H1 (cell line): ENCODE results near the gene TSPAN8. TPM values are rescaled to one million over a fixed set of nuclear protein-coding genes. Genes with fewer than 3 reads are reported as not detected.

ENCODE experiments used
- CTCF ChIA-PET: fragments of 300-600 bp; sonication (Branson Sonifier 250); formaldehyde crosslinking; loops from one replicate; lab custom pipeline; 2021; ENCODE audit not compliant: partially characterized antibody; lab: Charles Lee
- POLR2A ChIA-PET: fragments of 300-600 bp; sonication (Branson Sonifier 250); formaldehyde crosslinking; loops from one replicate; lab custom pipeline; 2021; ENCODE audit warnings: inconsistent platforms; ENCODE audit not compliant: partially characterized antibody; lab: Charles Lee
- DNase-seq, 2 experiments: peaks; one replicate each; pipeline versions ENCODE4 v3.0.0 to v3.0.0-alpha.2; 2010 to 2022; ENCODE audit warnings: low spot score in 2 of 2, low read depth in 1 of 2, mixed read lengths in 1 of 2
- FAIRE-seq: peaks from 2 replicates; lab custom pipeline; 2011; peaks lifted over from hg19 to GRCh38; lab: Jason Lieb, UNC
- H2AFZ ChIP-seq: 2 replicates; pipeline ENCODE4 v1.8.1; 2012; ENCODE audit warnings: low read length, inconsistent platforms
- H2AK5ac ChIP-seq: 2 replicates; pipeline ENCODE4 v1.6.1; 2013; ENCODE audit warnings: low read depth, low read length
- H2BK120ac ChIP-seq: replicated peaks from 2 replicates; pipeline ENCODE3; 2013; ENCODE audit warnings: low read depth, low read length, inconsistent platforms
- H2BK12ac ChIP-seq: 2 replicates; pipeline ENCODE4 v1.6.1; 2013; ENCODE audit warnings: low read depth, low read length
- H2BK15ac ChIP-seq: 2 replicates; pipeline ENCODE4 v1.6.1; 2013; ENCODE audit warnings: low read length
- H2BK20ac ChIP-seq: 2 replicates; pipeline ENCODE4 v1.6.1; 2013; ENCODE audit warnings: low read length
- H2BK5ac ChIP-seq: 2 replicates; pipeline ENCODE4 v1.6.1; 2013; ENCODE audit warnings: low read depth, low read length
- H3K14ac ChIP-seq: 2 replicates; pipeline ENCODE4 v1.6.1; 2013; ENCODE audit warnings: inconsistent platforms; ENCODE audit not compliant: insufficient read length
- H3K18ac ChIP-seq: 2 replicates; pipeline ENCODE4 v1.6.1; 2013; ENCODE audit warnings: low read length; ENCODE audit errors: extremely low read depth
- H3K23ac ChIP-seq: 2 replicates; pipeline ENCODE4 v1.6.1; 2013; ENCODE audit warnings: inconsistent platforms; ENCODE audit not compliant: insufficient read length
- H3K23me2 ChIP-seq: 2 replicates; pipeline ENCODE4 v1.6.1; 2013; ENCODE audit warnings: low read depth, low read length
- H3K27ac ChIP-seq: 2 replicates; pipeline ENCODE4 v1.6.1; 2011; ENCODE audit warnings: low read depth, low read length, inconsistent platforms
- H3K27me3 ChIP-seq, 4 experiments: replicated peaks in 1 of 4; 1 replicate in 1 of 4; 2 replicates in 3 of 4; pipeline versions ENCODE4 v1.6.1 to v1.8.1; 2011 to 2013; ENCODE audit warnings: low read length in 3 of 4, mild to moderate bottlenecking in 3 of 4, inconsistent platforms in 2 of 4, mixed read lengths in 2 of 4, moderate library complexity in 1 of 4; ENCODE audit not compliant: control insufficient read depth in 3 of 4, insufficient read depth in 3 of 4; ENCODE audit errors: extremely low read depth in 1 of 4
- H3K36me3 ChIP-seq, 4 experiments: 2 replicates each; pipeline versions ENCODE4 v1.6.1 to v1.8.1; 2011 to 2013; ENCODE audit warnings: mild to moderate bottlenecking in 4 of 4, low read length in 3 of 4, moderate library complexity in 2 of 4, control low read depth in 1 of 4, inconsistent platforms in 1 of 4; ENCODE audit not compliant: insufficient read depth in 4 of 4, control insufficient read depth in 2 of 4
- H3K4ac ChIP-seq: replicated peaks from 2 replicates; pipeline ENCODE3; 2013; ENCODE audit warnings: low read length, low read depth, mixed read lengths, inconsistent platforms; ENCODE audit not compliant: insufficient read length
- H3K4me1 ChIP-seq, 4 experiments: replicated peaks in 1 of 4; 1 replicate in 1 of 4; 2 replicates in 3 of 4; pipeline versions ENCODE4 v1.6.1 to v1.8.1; 2011 to 2013; ENCODE audit warnings: low read length in 3 of 4, inconsistent platforms in 2 of 4, mixed read lengths in 1 of 4; ENCODE audit not compliant: insufficient read depth in 4 of 4, control insufficient read depth in 3 of 4
- H3K4me2 ChIP-seq, 2 experiments: 2 replicates each; pipeline versions ENCODE4 v1.6.1 to v1.8.1; 2011 to 2013; ENCODE audit warnings: low read depth in 2 of 2, low read length in 2 of 2, control low read depth in 1 of 2, inconsistent platforms in 1 of 2, mild to moderate bottlenecking in 1 of 2; ENCODE audit not compliant: insufficient read depth in 1 of 2
- H3K4me3 ChIP-seq, 4 experiments: fragments of 200-600, 300-600 bp in 1 of 4; sonication (generic), shearing (Covaris generic), sonication (Bioruptor Twin) in 1 of 4; 2 replicates each; pipeline versions ENCODE4 v1.5.1 to v1.8.1; 2011 to 2016; ENCODE audit warnings: low read length in 4 of 4, low read depth in 3 of 4, control low read depth in 2 of 4, inconsistent platforms in 2 of 4, mild to moderate bottlenecking in 2 of 4, mixed read lengths in 1 of 4, moderate library complexity in 1 of 4; ENCODE audit not compliant: insufficient read depth in 2 of 4; ENCODE audit errors: extremely low read depth in 1 of 4
- H3K56ac ChIP-seq: replicated peaks from 2 replicates; pipeline ENCODE3; 2013; ENCODE audit warnings: low read depth, mild to moderate bottlenecking, mixed read lengths, low read length, inconsistent platforms; ENCODE audit not compliant: insufficient read length
- H3K79me1 ChIP-seq: 2 replicates; pipeline ENCODE4 v1.6.1; 2013; ENCODE audit warnings: low read depth, low read length, control low read depth
- H3K79me2 ChIP-seq, 2 experiments: 2 replicates each; pipeline versions ENCODE4 v1.6.1 to v1.8.1; 2012 to 2013; ENCODE audit warnings: low read length in 2 of 2, mild to moderate bottlenecking in 2 of 2, inconsistent platforms in 1 of 2; ENCODE audit not compliant: insufficient read depth in 2 of 2, control insufficient read depth in 1 of 2
- H3K9ac ChIP-seq, 4 experiments: replicated peaks in 1 of 4; 1 replicate in 1 of 4; 2 replicates in 3 of 4; pipeline versions ENCODE4 v1.6.1 to v1.8.1; 2011 to 2013; ENCODE audit warnings: low read depth in 3 of 4, low read length in 3 of 4, control low read depth in 2 of 4, mild to moderate bottlenecking in 2 of 4, moderate library complexity in 2 of 4, inconsistent platforms in 1 of 4; ENCODE audit errors: extremely low read depth in 1 of 4
- H3K9me3 ChIP-seq, 2 experiments: 2 replicates each; pipeline versions ENCODE4 v1.6.1 to v1.8.1; 2012 to 2013; ENCODE audit warnings: mild to moderate bottlenecking in 2 of 2, moderate library complexity in 2 of 2, control low read depth in 1 of 2, inconsistent platforms in 1 of 2, low read depth in 1 of 2, low read length in 1 of 2, mixed read lengths in 1 of 2; ENCODE audit not compliant: insufficient read depth in 2 of 2
- H4K20me1 ChIP-seq, 2 experiments: replicated peaks in 1 of 2; 2 replicates each; pipeline versions ENCODE3 to v1.8.1; 2011 to 2013; ENCODE audit warnings: inconsistent platforms in 2 of 2, low read length in 2 of 2, mild to moderate bottlenecking in 1 of 2; ENCODE audit not compliant: insufficient read depth in 2 of 2, control insufficient read depth in 1 of 2
- H4K5ac ChIP-seq: 2 replicates; pipeline ENCODE4 v1.6.1; 2013; ENCODE audit warnings: low read length, low read depth, mixed read lengths, inconsistent platforms; ENCODE audit not compliant: insufficient read length
- H4K8ac ChIP-seq: 2 replicates; pipeline ENCODE4 v1.8.0; 2013; ENCODE audit warnings: mild to moderate bottlenecking, moderate library complexity, low read length, inconsistent platforms; ENCODE audit not compliant: insufficient read depth; ENCODE audit errors: extremely low read depth
- H4K91ac ChIP-seq: replicated peaks from 2 replicates; pipeline ENCODE3; 2013; ENCODE audit warnings: low read length, mixed read lengths, inconsistent platforms; ENCODE audit not compliant: insufficient read length
- BCL11A ChIP-seq, 2 experiments: IDR thresholded peaks; one replicate each; pipeline ENCODE4 v1.6.1; 2011; ENCODE audit warnings: low read depth in 2 of 2, low read length in 2 of 2, mild to moderate bottlenecking in 2 of 2
- CHD2 ChIP-seq: IDR thresholded peaks from 2 replicates; pipeline ENCODE4 v1.6.1; 2012; ENCODE audit warnings: low read length, improper control_type of control experiment
- GABPA ChIP-seq: IDR thresholded peaks from 2 replicates; pipeline ENCODE4 v1.6.1; 2011; ENCODE audit warnings: mild to moderate bottlenecking, low read length, moderate library complexity, borderline replicate concordance; ENCODE audit not compliant: insufficient read depth
- JUN ChIP-seq: IDR thresholded peaks from 2 replicates; pipeline ENCODE4 v1.6.1; 2011; ENCODE audit warnings: low read depth, mild to moderate bottlenecking, improper control_type of control experiment, low read length
- RAD21 ChIP-seq, 2 experiments: IDR thresholded peaks in 1 of 2; conservative IDR thresholded peaks in 1 of 2; 2 replicates each; pipeline ENCODE4 v1.6.1; 2011; ENCODE audit warnings: low read depth in 2 of 2, low read length in 2 of 2, improper control_type of control experiment in 1 of 2, inconsistent platforms in 1 of 2, mild to moderate bottlenecking in 1 of 2, moderate library complexity in 1 of 2
- RFX5 ChIP-seq: IDR thresholded peaks from 2 replicates; pipeline ENCODE4 v1.6.1; 2011; ENCODE audit warnings: low read depth, low read length, improper control_type of control experiment, borderline replicate concordance
- SP1 ChIP-seq: IDR thresholded peaks from 2 replicates; pipeline ENCODE4 v1.6.1; 2011; ENCODE audit warnings: low read depth, low read length
- WGBS, 2 experiments: shearing (Covaris generic) in 1 of 2; methylation state at CpG; one replicate each; pipeline versions ENCODE4 v1.1.6 to v1.1.7; 2013 to 2015; ENCODE audit warnings: low lambda C conversion rate in 2 of 2, mixed read lengths in 2 of 2, inconsistent platforms in 1 of 2, low coverage in 1 of 2, missing lambda C conversion rate in 1 of 2; ENCODE audit not compliant: insufficient replicate concordance in 2 of 2, insufficient coverage in 1 of 2, insufficient read length in 1 of 2; ENCODE audit errors: extremely low coverage in 1 of 2, missing lambda C conversion rate in 1 of 2; 5-methylcytosine and 5-hydroxymethylcytosine counted together
- polyA plus RNA-seq, 7 experiments: library from polyadenylated mRNA; depleted of rRNA in 3 of 7; stranded (reverse) in 5 of 7; unstranded in 2 of 7; fragments of >200 nt in 5 of 7; fragments of 200-250 nt in 2 of 7; gene quantifications; 1 replicate in 5 of 7; 2 replicates in 1 of 7; 4 replicates in 1 of 7; pipeline versions ENCODE4 v1.2.1 to v1.2.3, GENCODE V29; 2011 to 2013; ENCODE audit warnings: missing spikeins in 2 of 7, mixed read lengths in 2 of 7
- total RNA-seq: library from RNA; stranded (reverse); fragmentation: NEBNext Ultra II Directional; extraction: Animal tissue kit (Norgen Biotek cat#: 25700); gene quantifications from 2 replicates; pipeline ENCODE4 v1.2.1, GENCODE V29; 2021

Gene TSPAN8
- total and polyA plus RNA-seq, 2 of the 8 experiments (the other 6 are each of a cell fraction or from before 2014, with no cell fraction given) = not detected

DNA sequence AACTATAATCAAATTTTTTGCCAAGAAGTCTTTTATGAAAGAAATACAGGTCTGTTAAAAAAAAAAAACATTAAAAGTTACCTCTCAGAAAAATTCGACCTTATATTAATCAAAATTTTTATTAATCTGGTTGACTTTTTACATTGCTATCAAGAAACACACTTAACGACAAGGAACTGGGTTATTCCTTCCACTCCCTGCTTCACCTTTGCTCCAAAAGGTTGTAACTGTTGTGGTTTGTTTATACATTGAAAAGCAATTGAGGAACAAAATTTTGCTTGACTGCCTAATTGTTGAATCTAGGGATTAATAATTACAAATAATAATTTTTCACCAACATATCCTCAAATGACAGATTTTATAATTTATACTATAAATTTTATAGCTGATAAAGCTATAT lies 28.4 kb downstream of the TSPAN8 start:
- Histone ChIP-seq H3K4me1 (no peaks in the 10 kb centered on the region), H2BK12ac (no peak overlapping the region), H3K27ac (no peak overlapping the region), H3K36me3 (no peaks in the 10 kb centered on the region), H4K8ac (no peak overlapping the region), H3K56ac (no peak overlapping the region), H3K79me1 (no peaks in the 10 kb centered on the region), H3K9ac (no peak overlapping the region), H3K9me3 (no peaks in the 10 kb centered on the region), H4K20me1 (no peaks in the 10 kb centered on the region), H2AFZ (no peak overlapping the region), H4K5ac (no peak overlapping the region), H3K79me2 (no peaks in the 10 kb centered on the region), H2BK120ac (no peak overlapping the region), H3K23me2 (no peaks in the 10 kb centered on the region), H3K27me3 (no peaks in the 10 kb centered on the region), H3K4ac (no peak overlapping the region), H2AK5ac (no peak overlapping the region), H2BK5ac (no peak overlapping the region), H3K4me2 (no peak overlapping the region), H2BK15ac (no peak overlapping the region), H4K91ac (no peak overlapping the region), H3K4me3 (no peak overlapping the region), H3K18ac (no peak overlapping the region), H3K14ac (no peak overlapping the region), H2BK20ac (no peak overlapping the region), H3K23ac (no peak overlapping the region)
- no peak for FAIRE-seq
- 85% methylated on average over 2 of the region's 2 CpGs; no CpG with 5 or more reads in 1 of the 2 experiments for WGBS, 2 experiments
- CTCF ChIA-PET = interaction anchor here (0.6 to 1.0 kb wide), 2 partner anchors 98 to 768 kb away, joined by 3 read pairs; no protein-coding TSS in a partner anchor
- POLR2A ChIA-PET = no interaction called here
- DNase-seq = no peak
- TF ChIP-seq CHD2 = no peak
- TF ChIP-seq GABPA = no peak
- no peak for TF ChIP-seq RAD21 (IDR thresholded peaks at IDR 0.05 in 1 of 2, conservative IDR thresholded peaks at IDR 0.05 in 1 of 2; ENCODE audit: low read depth in 2 of 2, low read length in 2 of 2)
- TF ChIP-seq JUN = no peak
- TF ChIP-seq BCL11A (IDR thresholded peaks at IDR 0.05; ENCODE audit: low read depth in 2 of 2, low read length in 2 of 2) = no peak
- no peak for TF ChIP-seq RFX5
- TF ChIP-seq SP1 = no peak
